LNCaP clone FGC (cell line): Measurements from ENCODE around the gene THBD.

Experiments used
- DNase-seq: peaks from one replicate; pipeline ENCODE4 v3.0.0-alpha.2; 2011; ENCODE audit warnings: low read depth
- H3K4me3 ChIP-seq: 2 replicates; pipeline ENCODE4 v1.5.1; 2011; ENCODE audit warnings: mild to moderate bottlenecking, low read depth, low read length, control low read depth
- TF ChIP-seq, protein P1 (sequence below): IDR thresholded peaks from 2 replicates; pipeline ENCODE4 v1.5.1; 2012; ENCODE audit warnings: mild to moderate bottlenecking; ENCODE audit not compliant: control insufficient read depth, insufficient read depth; ENCODE audit errors: extremely low read depth

The THBD gene

DNA sequence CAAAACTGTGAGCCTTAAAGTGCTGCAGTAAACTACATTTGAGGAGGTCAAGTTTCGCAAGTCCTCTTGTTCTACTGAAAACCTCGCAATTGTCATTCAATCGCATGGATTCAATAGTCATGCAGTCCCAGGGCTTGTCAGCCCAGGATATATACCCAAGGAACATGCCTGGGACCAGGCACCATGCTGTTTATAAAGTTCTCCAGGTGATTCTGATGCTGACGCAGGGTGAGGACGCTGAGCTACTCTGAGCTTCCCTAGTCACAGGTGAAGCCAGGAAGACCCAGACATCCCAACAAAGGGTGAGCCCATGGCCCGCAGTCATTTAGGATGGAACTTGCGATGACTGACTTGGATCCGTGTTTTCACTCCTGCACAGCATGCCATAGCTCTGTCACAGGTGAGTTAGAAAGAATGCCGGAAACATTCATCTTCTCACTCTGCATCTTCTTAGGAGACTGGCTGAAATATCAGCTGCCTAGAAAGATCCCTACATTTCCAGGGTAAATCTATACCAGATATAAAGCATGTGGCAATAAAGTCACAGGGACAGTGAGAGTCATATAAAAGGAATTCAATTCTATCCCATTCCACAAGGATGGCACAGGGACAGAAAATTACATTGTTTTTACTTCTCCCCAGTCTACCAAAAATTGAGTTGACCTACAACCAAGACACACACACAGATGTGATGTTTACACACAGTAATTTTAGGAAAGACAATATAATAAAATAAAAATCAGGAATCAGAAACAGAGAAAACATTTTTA lies 41.4 kb downstream of the THBD start:
- TF ChIP-seq, protein P1, sequence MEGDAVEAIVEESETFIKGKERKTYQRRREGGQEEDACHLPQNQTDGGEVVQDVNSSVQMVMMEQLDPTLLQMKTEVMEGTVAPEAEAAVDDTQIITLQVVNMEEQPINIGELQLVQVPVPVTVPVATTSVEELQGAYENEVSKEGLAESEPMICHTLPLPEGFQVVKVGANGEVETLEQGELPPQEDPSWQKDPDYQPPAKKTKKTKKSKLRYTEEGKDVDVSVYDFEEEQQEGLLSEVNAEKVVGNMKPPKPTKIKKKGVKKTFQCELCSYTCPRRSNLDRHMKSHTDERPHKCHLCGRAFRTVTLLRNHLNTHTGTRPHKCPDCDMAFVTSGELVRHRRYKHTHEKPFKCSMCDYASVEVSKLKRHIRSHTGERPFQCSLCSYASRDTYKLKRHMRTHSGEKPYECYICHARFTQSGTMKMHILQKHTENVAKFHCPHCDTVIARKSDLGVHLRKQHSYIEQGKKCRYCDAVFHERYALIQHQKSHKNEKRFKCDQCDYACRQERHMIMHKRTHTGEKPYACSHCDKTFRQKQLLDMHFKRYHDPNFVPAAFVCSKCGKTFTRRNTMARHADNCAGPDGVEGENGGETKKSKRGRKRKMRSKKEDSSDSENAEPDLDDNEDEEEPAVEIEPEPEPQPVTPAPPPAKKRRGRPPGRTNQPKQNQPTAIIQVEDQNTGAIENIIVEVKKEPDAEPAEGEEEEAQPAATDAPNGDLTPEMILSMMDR = no peak
- H3K4me3 ChIP-seq = no peak overlapping the region
- DNase-seq = no peak

DNA sequence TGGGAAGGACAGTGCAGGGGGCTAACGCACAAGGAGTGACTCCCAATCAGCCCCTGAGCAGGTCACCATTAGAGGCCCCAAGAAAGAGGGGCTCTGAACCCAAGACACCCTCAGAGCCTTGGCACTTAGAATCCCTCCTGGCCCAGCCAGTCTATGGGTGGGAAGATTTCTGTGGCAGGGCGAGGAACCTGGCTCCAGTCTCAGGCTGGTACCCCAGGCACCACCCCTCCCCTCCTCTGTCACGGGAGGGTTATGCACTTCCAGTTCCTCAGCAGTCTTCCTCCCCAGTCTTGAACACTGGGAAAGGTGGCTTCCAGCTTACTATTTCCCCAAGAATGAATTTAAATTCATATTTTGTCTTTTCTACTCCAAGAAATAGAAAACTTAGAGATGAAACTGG lies 42.0 kb downstream of the THBD start:
- TF ChIP-seq, protein P1 = no peak
- DNase-seq = no peak
- no peak overlapping the region for H3K4me3 ChIP-seq

DNA sequence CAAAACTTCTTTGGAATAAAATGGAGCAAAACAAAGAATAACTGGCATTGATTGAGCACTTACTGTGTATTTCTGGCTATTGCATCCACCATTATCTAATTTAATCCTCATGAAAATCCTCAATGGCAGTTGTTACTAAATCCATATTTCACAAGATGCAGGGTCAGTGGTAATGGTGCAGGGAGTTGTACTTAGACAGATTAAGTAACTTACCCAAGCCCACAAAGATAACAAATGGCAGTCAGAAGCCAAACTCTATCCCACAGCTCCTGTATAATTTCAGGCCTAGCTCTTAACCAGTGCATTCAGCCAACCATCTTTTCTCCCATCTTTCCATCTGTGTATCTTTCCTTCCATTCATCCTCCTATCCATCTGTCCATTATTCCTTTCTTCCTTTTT lies 43.7 kb downstream of the THBD start:
- TF ChIP-seq, protein P1 = no peak
- DNase-seq = no peak
- H3K4me3 ChIP-seq = no peak overlapping the region

DNA sequence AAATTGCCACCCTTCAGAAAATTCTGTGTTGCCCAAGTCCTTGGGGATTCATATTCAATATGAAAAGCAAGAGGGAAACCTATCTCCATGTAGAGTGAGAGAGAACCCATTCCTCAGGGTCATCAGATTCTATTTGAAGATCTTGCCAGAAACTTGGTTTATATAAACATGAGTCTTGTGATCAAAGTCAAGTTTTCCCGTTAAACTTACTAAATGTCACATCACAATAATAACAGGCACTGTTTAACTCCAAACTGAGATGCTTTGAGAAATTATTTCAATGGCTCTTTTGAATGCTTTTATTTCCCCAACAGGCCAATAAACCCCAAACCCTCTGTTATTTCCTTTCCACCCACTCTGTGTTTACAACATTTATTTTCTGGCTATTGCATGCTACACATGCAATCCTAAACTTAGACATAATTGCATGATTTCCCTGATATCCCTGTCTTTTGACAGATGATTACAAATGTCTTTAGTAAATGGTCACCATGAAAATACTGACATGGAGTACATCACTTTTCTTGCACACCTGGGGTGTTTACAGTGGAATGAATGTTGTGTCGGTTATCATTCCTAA lies 45.5 kb downstream of the THBD start:
- TF ChIP-seq, protein P1 = no peak
- H3K4me3 ChIP-seq = no peak overlapping the region
- DNase-seq = no peak

DNA sequence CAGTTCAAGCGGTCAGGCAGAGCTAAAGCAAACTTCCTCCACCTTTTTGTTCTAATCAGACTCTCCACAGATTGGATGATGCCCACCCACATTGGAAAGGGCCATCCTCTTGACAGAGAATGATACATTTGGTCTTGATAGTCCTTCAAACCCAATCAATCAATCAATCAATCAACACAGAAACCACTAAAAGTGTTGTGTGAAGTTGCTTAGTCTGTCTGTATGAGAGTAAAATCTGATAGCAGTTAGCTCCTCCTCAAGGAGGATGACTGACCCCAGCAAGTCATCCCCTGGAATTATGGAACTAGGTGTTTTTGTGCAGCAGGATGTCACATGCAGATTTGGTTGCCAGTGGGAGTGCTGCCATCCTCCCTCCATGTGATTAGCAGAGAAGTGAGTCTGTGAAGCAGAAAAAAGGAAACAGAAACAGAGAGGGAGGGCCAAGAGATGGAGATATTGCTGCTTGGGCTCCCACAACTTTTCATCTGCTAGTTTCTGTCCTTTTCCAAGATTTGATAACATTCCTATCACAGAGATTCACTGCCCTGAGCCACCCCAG lies 46.3 kb downstream of the THBD start:
- no peak for DNase-seq
- no peak overlapping the region for H3K4me3 ChIP-seq
- TF ChIP-seq, protein P1 = no peak

DNA sequence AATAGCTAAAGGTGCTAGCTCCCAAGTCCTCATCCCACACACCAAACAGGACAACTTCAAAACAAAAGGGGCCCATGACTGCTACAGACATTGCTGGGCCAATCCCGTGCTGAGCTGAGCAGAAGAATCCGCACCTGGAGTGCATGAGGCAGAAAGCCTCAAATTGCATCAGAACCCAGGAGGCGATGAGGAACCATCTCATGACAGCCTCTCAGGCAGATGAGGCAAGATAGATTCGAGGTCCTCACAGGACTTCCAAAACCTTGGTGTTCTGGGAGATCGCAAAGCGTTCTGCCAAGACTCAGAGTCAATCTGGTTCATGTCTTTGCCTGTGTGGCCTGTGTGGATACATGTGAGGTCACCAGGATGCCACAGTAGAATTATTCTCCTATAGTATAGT lies 47.2 kb downstream of the THBD start:
- DNase-seq = no peak
- no peak overlapping the region for H3K4me3 ChIP-seq
- TF ChIP-seq, protein P1 = no peak
